HG02610 (cell line): Measurements from ENCODE around the gene FLNB.

ENCODE experiments used
- ATAC-seq: cut with Tn5 transposase; IDR thresholded peaks from one replicate; pipeline ENCODE4 v1.9.1; 2021; ENCODE audit warnings: mild to moderate bottlenecking, moderate library complexity; ENCODE audit not compliant: unreplicated experiment

The FLNB gene

DNA sequence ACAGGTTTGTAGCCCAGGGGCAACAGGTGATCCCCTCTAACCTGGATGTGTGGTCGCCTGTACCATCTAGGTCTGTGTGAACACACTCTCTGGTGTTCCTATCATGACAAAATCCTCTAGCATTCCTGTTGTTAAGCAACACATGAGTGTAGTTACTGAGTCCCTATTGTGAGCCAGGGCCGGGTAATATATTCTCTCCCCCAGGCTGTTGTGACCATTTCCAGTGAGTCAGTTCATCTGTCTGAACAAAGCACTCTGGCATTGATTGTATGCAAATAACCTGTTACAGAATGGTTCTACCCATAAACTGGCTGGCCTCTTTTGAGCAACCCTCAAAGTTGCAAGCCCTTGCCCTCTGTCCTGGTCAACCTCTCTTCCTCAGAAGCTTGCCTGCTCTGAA, 2.6 kb upstream of the FLNB start:
- ATAC-seq = no peak

DNA sequence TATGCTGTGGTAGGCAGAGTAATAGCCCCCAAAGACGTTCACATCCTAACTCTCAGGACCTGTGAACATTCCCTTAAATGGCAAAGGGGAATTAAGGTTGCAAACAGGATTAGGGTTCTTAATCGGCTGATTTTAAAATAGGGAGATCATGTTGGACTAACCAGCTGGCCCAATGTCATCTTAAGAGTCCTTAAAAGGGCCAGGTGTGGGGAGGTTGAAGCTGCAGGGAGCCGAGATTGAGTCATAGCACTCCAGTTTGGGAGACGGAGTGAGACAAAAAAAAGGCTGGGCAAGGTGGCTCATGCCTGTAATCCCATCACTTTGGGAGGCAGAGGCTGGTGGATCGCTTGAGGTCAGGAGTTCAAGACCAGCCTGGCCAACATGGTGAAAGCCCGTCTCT, 1.6 kb upstream of the FLNB start:
- no peak for ATAC-seq

DNA sequence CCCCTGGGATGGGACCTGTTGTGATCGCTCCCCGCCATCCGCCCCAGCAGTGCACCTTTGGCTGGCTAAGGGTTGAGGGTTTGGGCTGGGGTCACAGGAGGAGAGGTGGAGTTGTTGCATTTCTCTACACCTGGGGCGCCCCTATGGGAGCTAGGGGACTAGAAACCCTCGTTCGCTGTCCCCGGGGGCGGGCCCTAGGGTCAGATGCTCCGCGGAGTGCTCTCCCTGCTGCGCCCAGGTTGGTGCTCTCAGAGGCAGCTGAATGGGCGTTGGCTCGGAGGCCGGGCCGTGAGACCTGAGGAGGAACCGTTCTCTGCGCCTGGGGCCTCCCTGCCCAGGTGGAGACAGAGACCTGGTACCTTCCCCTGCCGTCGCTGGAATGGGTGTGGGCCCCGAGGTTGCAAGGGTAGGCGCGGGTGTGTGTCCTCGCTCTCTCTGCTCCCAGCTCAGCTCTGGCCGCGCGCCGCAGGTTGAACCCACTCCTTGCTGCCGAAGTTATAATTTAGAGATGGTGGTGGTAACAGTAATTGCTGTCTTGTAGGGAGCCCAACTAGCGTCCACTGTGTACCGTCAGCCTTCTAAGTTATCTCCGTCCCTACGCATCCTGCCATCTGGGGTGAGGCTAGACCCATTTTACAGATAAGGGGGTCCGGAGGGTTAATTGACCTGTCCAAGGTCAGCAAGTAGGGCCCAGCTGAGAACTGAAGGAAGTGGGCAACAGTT, 965 bp downstream of the FLNB start:
- ATAC-seq = no peak

DNA sequence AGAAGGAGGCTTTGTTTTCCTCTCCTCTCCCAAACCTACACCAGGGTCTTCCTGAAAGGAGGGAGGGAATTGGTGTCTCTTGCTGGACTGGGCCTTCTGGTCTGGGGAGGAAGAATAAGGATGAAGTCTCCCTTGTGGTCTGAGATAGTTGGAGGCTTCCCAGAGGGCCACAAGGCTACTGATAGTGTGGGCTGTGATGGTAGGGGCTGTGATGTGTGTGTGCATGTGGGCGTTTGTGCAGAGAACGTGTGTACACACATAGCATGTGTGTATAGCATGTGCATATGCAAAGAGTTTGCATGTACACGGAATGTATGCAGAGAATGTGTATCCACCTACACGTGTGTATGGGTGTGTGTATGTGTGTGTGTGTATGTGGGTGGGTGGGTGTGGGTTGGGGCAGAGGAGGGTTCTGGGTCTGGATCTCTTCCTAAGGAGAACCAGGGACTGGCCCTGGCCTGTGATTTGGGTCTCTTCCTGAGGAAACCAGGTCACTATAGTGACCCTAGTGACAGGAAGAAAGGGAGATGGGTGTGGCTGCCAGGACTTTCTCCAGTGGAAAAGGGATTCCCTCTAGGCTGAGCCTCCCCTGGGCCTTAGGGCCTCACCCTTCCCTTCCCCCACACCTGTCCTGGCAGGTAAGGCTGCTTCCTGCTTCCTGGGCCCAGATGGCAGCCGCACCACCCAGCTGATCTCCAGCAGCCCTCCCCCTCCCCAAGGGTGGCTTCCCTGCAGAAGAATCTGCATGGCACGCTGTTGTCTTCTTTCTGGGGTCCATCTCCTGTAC, 1.7 kb downstream of the FLNB start:
- no peak for ATAC-seq

DNA sequence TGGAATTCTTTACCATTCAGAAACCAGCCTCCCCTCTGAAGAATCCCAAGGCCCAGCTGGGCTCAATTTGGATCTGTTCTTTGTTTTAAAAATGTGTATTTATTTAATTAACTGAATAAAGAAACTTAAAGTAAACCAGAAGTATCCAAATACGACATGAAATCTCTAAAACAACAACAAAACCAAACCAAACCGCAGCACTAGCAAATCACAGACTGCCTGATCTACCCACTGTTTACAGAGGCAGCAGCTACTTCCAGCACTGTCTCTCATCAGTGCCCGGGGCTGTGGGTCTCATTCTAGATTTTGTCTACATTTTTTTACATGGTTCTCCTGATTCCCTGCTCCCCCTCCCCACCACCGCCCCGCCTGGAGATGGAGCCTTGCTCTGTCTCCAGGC, 2.3 kb downstream of the FLNB start:
- ATAC-seq = no peak

DNA sequence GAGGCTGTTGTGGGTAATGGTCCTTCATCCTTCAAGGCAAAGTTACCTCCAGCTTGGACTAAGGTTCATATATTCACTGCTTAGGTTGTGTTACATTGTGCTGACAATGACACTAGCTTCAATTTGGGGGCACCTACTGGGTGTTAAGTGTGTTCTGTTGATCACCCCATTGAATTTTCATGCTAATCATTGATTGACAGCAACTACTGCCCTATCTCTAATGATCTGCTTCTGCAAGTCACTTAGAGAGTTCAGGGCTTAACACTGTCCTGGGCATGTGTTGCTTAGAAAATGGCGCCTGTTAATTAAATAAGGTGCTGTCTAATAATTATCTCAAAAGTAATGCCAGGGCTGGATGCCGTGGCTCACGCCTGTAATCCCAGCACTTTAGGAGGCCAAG, 3.4 kb downstream of the FLNB start:
- no peak for ATAC-seq

DNA sequence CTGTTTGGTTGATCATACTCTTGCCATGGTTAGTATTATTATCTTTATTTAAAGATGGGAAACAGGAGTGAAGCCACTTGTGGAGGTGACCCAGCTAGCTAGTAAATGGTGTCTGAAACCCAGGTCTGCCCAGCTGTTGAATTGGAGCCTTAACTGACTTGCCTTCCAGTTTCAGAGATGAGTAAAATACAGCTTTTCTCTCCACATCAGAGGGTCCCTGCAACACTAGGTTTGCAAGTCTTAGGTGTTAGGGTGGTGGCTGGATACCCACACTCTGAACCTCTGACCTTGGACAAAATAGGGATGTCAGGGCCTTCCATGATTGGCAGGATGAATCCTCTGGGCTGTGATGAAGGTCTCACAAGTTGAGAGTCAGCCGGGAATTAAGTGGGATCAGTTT, 4.1 kb downstream of the FLNB start:
- ATAC-seq = peak; percentile 34

DNA sequence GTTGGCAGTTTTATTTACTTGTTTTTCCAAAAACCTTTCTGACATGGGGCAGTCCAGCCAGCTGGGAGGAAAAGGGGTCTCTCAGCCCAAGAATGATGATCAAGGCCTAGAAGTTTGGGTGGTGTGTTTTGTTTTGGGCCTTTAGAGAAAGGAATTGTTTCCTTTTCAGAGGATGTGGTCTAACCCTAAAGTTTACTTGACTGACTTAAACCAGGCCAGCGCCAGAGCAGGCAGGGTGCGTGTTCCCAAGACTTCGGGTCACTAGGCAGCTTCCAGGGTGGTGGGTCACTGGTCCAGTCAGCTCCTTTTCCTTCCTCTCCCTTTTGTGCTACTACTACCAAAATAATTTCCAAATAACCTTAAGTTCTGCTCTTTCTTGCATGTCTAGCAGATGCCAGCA, 4.9 kb downstream of the FLNB start:
- ATAC-seq = no peak

DNA sequence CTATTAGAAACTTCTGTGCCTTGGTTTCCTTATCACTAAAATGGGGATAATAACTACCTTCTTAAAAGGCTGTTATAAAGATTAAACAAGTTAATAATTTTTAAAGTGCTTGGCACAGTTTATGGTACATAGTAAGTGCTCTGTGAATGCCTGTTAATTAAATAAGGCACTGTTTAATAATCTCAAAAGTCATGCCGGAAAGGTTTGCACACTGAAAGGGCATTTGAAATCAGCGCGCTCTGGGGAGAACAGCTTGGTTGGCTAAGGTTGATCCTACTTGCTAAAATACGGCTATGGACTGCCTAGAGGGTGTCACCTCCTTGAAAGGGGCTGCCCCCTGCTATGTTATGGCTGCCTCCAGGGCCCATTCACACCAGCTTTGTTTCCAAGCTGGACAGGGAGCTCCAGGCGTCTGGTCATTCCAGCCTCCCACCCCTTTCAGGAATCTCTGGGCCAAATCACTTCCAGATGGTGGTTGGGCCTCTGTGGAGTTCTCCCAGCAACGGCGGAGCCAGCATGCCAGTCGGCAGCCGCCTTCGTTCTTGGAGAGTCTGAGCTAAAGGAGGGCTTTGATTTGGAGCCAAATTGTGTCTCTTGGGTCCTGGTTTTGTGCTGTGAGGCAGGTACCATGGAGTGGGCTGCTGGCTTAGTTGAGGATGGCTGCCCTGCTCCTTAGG, 5.9 kb downstream of the FLNB start:
- no peak for ATAC-seq

DNA sequence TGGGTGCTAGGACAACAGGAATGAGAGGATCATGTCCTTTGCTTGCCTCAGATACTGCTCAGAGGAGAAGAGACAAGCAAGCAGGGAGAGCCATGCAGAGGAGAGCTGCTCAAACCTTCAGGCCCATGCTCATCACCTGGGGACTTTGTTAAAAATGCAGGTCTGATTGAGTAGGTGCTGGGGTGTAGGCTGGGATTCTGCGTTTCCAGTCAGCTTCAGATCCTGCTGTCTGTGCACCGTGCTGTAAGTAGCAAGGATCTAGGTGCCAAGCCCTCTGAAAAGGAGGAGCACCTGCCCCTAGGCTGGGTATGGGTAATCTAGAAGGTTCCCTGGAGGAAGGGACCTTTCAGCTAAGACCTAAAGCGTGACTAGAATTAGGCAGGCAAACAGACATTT, 7.3 kb downstream of the FLNB start:
- ATAC-seq = no peak

DNA sequence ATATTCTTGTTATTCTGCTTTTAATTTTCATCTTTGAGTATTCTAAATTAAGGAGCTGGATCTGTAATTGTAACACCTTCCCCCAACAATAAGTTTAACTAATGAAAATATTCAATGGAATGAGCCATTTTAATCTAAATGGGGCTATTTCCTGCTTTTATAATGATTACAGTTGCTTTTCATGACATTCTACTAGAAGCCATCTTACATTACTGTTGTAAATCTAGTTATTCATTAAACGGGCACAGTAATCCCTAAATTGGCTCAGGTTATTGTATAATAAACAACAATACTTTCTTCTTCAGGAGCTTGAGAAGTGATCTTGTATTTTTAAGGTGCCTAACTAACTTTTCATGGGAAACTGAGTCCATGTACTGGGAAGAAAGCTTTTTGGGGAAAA, 8.5 kb downstream of the FLNB start:
- ATAC-seq = no peak

DNA sequence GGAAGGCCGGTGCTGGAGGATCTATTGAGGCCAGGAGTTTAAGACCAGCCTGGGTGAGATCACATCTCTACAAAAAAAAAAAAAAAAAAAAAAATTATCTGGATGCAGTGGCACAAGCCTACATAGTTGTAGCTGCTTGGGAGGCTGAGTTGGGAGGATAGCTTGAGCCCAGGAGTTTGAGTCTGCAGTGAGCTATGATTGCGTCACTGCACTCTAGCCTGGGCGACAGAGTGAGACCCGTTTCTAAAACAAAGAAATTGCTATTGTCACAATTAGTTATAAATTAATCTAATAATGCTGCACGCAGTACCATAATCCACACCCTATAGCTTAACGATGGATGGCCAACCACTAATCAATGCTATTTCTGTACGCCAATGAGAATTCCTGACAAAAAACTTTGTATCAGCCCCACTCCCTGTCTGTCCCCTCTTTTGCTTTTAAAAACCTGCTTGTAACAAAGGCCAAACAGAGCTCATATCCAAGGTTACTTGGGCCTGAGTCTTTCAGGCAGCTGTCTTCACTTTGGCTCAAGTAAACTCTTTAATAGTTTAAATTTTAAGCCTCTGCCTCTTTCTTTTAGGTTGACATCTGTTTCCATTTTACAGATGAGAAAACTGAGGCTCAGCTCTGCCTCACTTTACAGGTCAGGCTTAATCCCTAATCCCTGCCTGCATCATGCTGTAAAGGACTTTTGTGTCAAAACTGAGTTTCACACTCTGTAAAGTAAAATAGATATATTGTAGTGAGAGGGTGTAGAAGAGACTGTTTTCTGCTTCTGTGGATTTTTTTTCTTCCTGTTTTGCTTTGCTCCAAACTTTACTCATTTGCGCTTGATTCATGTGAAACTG, 10.9 kb downstream of the FLNB start:
- ATAC-seq = peak; percentile 16

DNA sequence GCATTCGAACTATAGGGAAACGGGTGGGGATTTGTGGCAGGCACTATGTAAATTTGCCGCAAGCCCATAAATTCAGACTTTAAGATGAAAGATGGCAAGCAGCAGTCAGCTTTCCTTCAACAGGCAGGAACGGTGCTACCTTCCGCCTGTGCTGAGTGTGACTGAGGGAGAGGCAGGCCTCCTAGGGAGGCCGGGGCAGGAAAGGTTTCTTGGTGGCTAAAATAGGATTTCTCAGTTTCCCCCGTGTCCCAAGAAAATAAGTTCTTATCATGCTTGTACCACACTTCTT, 12.5 kb downstream of the FLNB start:
- no peak for ATAC-seq

DNA sequence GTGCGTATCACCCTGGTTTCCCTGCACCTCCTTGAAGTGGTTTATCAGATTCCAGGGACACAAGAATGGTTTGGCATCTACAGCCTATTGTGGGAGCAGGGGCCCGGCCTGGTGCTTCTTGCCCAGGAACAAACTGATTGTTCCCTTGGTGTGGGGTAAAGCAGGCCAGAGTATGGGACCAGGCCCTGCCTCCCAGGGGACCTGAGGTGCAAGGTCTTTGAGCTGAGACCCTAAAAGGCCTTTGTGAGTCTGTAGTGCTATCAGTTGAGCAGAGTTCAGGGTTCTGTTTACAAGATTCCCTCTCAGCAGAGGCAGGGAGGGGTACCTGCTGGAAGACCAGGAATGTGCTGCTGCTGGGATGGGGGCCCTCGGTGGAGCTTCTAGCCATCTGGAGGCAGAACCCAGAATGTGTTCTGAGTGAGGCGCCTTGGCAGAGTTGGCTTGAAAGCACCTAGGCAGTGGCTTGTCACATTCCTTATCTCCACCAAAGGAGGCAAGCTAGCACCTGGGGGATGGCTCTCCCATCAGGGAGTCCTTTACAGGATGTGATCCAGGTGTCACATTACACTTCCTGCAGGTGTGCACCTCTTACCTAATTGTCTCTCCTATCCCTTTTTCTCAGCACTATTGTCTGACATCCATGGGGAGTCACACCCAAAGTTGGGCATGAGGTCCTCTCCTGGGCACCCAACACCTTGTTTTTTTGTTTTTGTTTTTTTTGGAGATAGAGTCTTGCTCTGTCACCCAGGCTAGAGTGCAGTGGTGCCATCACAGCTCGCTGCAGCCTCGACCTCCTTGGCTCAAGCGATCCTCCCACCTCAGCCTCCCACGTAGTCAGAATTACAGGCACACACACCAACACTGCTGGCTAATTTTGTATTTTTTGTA, 13.1 kb downstream of the FLNB start:
- no peak for ATAC-seq

DNA sequence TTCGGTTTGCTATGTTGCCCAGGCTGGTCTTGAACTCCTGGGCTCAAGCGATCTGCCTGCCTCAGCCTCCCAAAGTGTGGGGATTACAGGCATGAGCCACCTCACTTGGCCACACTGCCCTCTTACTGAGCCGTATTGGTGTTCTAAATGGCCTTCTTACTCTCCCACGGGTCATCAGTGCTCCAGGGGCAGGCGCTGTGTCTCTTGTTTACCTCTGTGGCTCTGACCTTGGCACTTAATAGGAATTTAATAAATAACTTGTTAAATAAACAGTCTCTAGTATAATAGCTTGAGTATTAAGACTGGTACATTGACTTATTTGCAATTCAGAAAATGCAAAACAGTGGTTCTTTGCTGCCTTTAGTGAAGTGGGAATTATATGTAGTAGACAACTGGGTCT, 13.7 kb downstream of the FLNB start:
- ATAC-seq = no peak

DNA sequence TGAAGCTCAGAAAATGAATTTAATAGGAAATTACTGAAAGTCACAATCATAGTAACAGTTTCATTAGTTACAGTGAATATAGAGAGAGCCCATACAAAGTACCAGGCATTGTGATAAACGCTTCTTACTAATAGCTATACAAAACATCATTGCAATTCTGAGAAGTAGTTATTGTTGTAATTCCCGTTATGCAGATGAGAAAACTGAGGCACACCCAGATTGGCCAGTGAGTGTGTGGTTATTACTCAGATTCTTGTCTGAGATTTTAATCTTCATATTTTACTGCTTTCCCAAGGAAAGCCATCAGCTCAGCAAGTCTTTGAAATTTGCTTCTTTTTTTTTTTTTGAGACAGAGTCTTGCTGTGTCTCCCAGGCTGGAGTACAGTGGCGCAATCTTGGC, 14.3 kb downstream of the FLNB start:
- ATAC-seq = no peak

DNA sequence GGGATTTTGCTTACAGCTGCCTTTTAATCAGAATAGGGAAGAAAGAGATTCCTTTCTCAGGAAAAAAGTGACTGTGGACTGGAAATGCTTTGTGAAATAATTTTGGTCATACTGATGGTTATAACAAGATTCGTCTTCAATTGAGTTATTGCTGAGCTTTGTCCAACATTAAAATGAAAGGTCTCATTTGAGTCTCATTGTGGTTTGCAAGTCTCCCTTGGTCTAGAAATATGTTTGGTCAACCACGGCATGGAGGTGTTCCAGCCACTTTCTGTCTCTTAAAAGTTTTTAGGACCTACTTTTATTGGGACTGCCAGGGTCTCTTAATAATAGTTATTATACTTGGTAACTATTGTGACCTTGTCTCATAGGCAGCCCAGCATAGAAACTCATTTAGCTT, 15.3 kb downstream of the FLNB start:
- ATAC-seq = no peak

DNA sequence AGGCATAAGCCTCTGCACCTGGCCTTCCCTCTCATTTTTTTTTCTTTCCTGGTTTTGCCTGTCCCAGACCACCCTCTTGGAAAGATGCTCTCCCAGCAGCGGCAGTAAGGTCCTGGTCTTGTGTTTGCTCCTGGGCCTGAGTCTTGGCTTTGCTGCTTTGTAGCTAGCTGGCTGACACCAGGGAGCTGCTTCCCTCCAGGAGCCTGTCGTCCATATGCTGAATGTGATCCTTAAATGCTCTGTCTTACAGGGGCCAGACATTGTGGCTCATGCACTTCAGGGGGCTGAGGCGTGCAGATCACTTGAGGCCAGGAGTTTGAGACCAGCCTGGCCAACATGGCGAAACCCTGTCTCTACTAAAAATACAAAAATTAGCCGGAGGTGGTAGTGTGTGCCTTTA, 17.2 kb downstream of the FLNB start:
- ATAC-seq = no peak

DNA sequence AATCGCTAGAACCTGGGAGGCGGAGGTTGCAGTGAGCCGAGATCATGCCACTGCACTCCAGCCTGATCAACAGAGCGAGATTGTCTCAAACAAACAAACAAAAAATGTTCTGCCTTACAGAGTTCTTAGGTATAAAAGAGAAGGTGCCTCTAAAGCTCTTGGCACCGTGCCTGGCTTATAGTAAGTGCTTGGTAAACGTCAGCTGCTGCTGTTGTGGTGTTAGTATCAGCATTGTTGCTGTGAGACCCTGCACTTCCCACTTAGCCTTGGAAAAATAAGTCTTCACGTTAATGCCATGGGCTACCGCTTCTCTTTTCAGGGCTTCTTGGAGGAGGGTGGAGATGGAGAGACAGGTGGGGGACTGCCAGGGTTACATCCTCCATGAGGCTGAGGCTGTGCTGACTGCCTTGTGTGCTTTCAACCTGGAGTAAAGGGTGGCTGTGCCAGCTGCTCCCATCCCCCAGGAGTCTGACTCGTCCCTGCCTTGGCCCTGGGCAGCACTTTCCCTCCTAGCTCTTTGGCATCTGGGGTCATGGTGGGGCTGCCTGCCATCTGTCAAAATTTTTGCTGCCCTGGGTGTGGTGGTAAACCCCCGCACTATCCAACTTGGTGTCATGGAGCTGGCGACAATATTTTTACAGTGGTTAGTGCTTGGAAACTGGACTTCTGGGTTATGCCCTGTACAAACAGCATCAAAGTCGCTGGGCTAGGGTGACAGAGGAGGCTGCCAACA, 17.8 kb downstream of the FLNB start:
- ATAC-seq = no peak

DNA sequence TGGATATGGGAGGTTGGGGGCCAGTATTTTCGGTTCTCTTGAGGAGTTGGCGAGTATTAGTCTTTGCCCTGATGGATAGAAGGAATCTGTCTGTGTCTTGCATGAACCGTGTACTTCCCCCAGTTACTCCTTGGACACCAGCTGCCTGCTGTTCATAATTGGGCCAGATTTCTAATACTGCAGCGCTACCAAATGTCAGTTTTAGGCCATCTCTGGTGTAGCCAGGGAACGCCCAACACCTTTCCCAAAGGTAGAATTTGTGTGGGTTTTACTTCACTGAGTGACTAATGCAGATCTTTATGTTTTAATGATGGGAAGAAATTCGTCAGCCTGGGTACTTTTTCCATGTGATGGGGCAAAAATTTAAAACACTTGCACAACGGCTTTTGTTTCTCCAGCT, 18.4 kb downstream of the FLNB start:
- no peak for ATAC-seq
